GM18502 (cell line): Measurements from ENCODE around the gene CPNE5.

Experiments
- ATAC-seq: cut with Tn5 transposase; IDR thresholded peaks from one replicate; pipeline ENCODE4 v1.9.1; 2021; ENCODE audit warnings: mild to moderate bottlenecking; ENCODE audit not compliant: unreplicated experiment, poor library complexity

The CPNE5 gene

DNA sequence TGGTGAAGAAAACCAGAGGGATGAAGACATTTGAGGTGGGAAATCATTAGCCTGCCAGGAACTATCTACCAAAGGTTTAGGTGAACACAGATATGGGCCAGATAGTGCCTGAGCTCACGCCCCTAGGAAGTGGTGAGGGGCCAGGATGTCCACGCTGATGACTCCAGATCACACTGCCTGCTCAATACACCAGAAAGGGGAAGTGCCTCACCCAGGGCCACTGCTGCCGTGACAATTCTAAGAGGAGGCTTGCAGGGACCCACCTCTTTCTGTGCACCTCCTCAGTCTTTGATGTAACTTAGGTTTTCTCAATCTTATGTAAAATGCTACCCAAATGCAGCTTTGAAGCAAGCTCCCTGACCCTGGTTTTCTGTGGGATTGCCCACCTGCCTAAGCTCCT lies 147.0 kb downstream of the CPNE5 start:
- no peak for ATAC-seq

DNA sequence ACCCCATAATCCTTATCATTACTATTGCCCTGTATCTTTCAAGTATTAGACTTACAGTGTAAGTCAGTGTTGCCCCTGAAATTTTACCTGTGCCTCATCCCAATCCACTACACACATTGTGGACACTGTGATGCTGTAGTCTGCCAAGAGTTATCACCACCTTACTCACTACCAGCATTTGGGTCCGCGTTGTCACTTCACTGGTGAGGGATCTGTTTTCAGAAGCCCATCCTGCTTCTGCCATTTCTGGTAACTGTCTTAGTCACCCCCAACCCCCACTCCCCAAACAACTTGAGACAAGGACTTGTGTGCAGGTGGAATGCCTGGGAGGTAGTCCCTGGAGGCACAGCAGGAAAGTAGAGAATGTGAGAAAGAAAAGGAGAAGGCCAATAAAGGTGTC lies 147.6 kb downstream of the CPNE5 start:
- ATAC-seq = no peak

DNA sequence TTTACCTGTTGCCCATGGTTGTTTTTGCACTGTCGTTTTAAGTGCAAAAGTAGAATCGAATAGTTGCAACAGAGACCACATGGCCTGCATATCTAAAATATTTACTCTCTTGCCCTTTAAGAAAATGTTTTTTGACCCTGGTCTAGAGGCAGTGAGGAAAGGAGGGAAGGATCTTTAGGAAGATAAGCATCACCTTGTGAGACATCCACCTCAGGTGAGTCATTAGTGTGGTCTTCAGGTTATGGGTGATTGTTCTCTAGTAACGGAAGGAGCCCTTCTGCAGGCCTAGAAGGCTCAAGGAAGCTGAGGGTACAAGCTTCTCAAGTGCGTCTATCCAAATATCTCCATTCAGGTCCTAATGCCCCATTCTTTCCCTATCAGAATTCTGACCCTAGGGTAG lies 148.2 kb downstream of the CPNE5 start:
- ATAC-seq = no peak
